Astrocyte (in vitro differentiated cells and primary cell): ENCODE measurements around the gene MAP3K10. TPM values are rescaled to one million over a fixed set of nuclear protein-coding genes. Genes with fewer than 3 reads are reported as not detected.

Experiments used
- DNase-seq: peaks from one replicate; pipeline ENCODE4 v3.0.0-alpha.2; 2010; ENCODE audit warnings: low read depth
- FAIRE-seq: peaks from 2 replicates; lab custom pipeline; 2011; peaks lifted over from hg19 to GRCh38; lab: Jason Lieb, UNC
- H2AFZ ChIP-seq: 2 replicates; pipeline ENCODE4 v1.6.0; 2012; ENCODE audit warnings: low read depth, low read length, inconsistent platforms
- H3K27ac ChIP-seq: 2 replicates; pipeline ENCODE4 v1.5.1; 2011; ENCODE audit warnings: low read depth, low read length, inconsistent platforms
- H3K27me3 ChIP-seq: 2 replicates; pipeline ENCODE4 v1.6.0; 2011; ENCODE audit warnings: low read length, inconsistent platforms; ENCODE audit not compliant: insufficient read depth
- H3K36me3 ChIP-seq: 2 replicates; pipeline ENCODE4 v1.5.1; 2011; ENCODE audit warnings: low read length, inconsistent platforms; ENCODE audit not compliant: insufficient read depth
- H3K4me1 ChIP-seq: 2 replicates; pipeline ENCODE4 v1.5.1; 2011; ENCODE audit warnings: low read length, inconsistent platforms; ENCODE audit not compliant: insufficient read depth
- H3K4me2 ChIP-seq: 2 replicates; pipeline ENCODE4 v1.6.0; 2012; ENCODE audit warnings: low read length, inconsistent platforms
- H3K4me3 ChIP-seq: 2 replicates; pipeline ENCODE4 v1.5.1; 2011; ENCODE audit warnings: low read depth, mild to moderate bottlenecking, low read length, inconsistent platforms; ENCODE audit not compliant: insufficient read depth
- H3K79me2 ChIP-seq: 2 replicates; pipeline ENCODE4 v1.6.0; 2012; ENCODE audit warnings: mild to moderate bottlenecking, low read length, inconsistent platforms; ENCODE audit not compliant: insufficient read depth
- H3K9ac ChIP-seq: 2 replicates; pipeline ENCODE4 v1.6.0; 2012; ENCODE audit warnings: mild to moderate bottlenecking, low read length, inconsistent platforms
- H3K9me3 ChIP-seq: 2 replicates; pipeline ENCODE4 v1.5.1; 2012; ENCODE audit warnings: low read depth, mild to moderate bottlenecking, low read length, inconsistent platforms; ENCODE audit not compliant: insufficient read depth
- H4K20me1 ChIP-seq: 2 replicates; pipeline ENCODE4 v1.6.0; 2012; ENCODE audit warnings: low read length, inconsistent platforms; ENCODE audit not compliant: insufficient read depth
- H3K27ac Mint-ChIP-seq: one replicate; pipeline ENCODE4 v1.8.0; 2021; ENCODE audit warnings: mild to moderate bottlenecking, mixed read lengths; ENCODE audit not compliant: unreplicated experiment
- H3K27me3 Mint-ChIP-seq: one replicate; pipeline ENCODE4 v1.8.0; 2021; ENCODE audit warnings: low read depth, mixed read lengths; ENCODE audit not compliant: unreplicated experiment
- H3K36me3 Mint-ChIP-seq: one replicate; pipeline ENCODE4 v1.8.0; 2021; ENCODE audit warnings: low read depth, mixed read lengths; ENCODE audit not compliant: unreplicated experiment
- H3K4me1 Mint-ChIP-seq: one replicate; pipeline ENCODE4 v1.8.0; 2021; ENCODE audit warnings: low read depth, mixed read lengths; ENCODE audit not compliant: unreplicated experiment
- H3K4me3 Mint-ChIP-seq: one replicate; pipeline ENCODE4 v1.8.0; 2021; ENCODE audit warnings: mild to moderate bottlenecking, moderate library complexity, mixed read lengths; ENCODE audit not compliant: unreplicated experiment
- H3K9me3 Mint-ChIP-seq: one replicate; pipeline ENCODE4 v1.8.0; 2021; ENCODE audit warnings: mild to moderate bottlenecking, mixed read lengths; ENCODE audit not compliant: unreplicated experiment
- EZH2 ChIP-seq: IDR thresholded peaks from 2 replicates; pipeline ENCODE4 v1.6.1; 2012; ENCODE audit warnings: mild to moderate bottlenecking, low read length, inconsistent platforms; ENCODE audit not compliant: insufficient read depth
- total RNA-seq: library from RNA; stranded (reverse); gene quantifications from 2 replicates; pipeline ENCODE4 v1.2.1, GENCODE V29; 2021
- TF ChIP-seq, protein P1 (sequence below): IDR thresholded peaks from 2 replicates; pipeline ENCODE4 v1.5.1; 2011; ENCODE audit warnings: low read depth, mild to moderate bottlenecking, inconsistent platforms, low read length, moderate library complexity; ENCODE audit not compliant: insufficient read depth

Gene MAP3K10
- total RNA-seq, 1 donor from 2014 or later = 17.2 TPM

DNA sequence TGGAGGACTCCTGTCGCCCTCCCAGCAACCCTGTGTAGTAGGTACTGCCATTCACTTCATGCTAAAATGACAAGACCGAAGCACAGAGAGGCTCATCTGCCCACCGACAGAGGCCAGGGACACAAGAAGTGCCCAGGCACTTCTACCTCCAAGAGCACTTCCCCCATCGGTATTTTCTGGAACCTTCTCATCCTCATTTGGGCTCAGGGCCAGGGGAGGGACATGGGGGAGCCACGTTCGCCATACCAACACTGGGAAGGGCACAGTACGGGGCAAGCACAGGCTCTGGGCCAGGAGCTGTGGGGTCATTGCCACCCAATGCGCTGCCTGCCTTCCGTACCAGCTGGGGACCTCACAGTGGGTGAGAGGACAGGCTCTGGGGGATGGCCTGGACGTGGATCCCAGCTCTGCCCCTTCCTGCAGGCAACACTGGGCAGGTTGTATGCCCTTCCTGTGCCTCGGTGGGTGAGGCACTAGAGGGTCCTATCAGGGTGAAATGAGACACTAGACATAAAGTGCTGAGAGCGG is 56.6 kb downstream of the MAP3K10 start:
- Histone ChIP-seq H3K36me3 (no peaks in the 10 kb centered on the region), H3K4me1 (no peaks in the 10 kb centered on the region), H3K9me3 (no peaks in the 10 kb centered on the region), H3K27me3 (no peaks in the 10 kb centered on the region), H3K4me2 (no peak overlapping the region), H4K20me1 (peaks cover 69% of the 10 kb centered on the region), H3K27ac (no peak overlapping the region), H2AFZ (no peak overlapping the region), H3K9ac (no peak overlapping the region), H3K79me2 (peaks cover 17% of the 10 kb centered on the region), H3K4me3 (no peak overlapping the region)
- TF ChIP-seq, protein P1, sequence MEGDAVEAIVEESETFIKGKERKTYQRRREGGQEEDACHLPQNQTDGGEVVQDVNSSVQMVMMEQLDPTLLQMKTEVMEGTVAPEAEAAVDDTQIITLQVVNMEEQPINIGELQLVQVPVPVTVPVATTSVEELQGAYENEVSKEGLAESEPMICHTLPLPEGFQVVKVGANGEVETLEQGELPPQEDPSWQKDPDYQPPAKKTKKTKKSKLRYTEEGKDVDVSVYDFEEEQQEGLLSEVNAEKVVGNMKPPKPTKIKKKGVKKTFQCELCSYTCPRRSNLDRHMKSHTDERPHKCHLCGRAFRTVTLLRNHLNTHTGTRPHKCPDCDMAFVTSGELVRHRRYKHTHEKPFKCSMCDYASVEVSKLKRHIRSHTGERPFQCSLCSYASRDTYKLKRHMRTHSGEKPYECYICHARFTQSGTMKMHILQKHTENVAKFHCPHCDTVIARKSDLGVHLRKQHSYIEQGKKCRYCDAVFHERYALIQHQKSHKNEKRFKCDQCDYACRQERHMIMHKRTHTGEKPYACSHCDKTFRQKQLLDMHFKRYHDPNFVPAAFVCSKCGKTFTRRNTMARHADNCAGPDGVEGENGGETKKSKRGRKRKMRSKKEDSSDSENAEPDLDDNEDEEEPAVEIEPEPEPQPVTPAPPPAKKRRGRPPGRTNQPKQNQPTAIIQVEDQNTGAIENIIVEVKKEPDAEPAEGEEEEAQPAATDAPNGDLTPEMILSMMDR = no peak
- Mint-ChIP-seq H3K27ac (no peak overlapping the region), H3K27me3 (no peaks in the 10 kb centered on the region), H3K36me3 (peaks cover 13% of the 10 kb centered on the region), H3K9me3 (no peaks in the 10 kb centered on the region), H3K4me1 (peaks cover 6% of the 10 kb centered on the region), H3K4me3 (no peak overlapping the region)
- DNase-seq (no peak), FAIRE-seq (no peak)

- Histone ChIP-seq H3K27me3 (no peaks in the 10 kb centered on the region), H3K9me3 (no peaks in the 10 kb centered on the region), H4K20me1 (peaks cover 71% of the 10 kb centered on the region), H3K4me3 (no peak overlapping the region), H3K4me2 (no peak overlapping the region), H3K9ac (no peak overlapping the region), H3K27ac (no peak overlapping the region), H3K36me3 (peaks cover 5% of the 10 kb centered on the region), H3K4me1 (no peaks in the 10 kb centered on the region), H2AFZ (no peak overlapping the region), H3K79me2 (peaks cover 23% of the 10 kb centered on the region)
- no peaks in the 10 kb centered on the region for H3K27me3 Mint-ChIP-seq
- no peaks in the 10 kb centered on the region for H3K9me3 Mint-ChIP-seq
- DNase-seq (no peak), FAIRE-seq (no peak)
- TF ChIP-seq, protein P1 = no peak
- no peak for TF ChIP-seq EZH2
- no peak overlapping the region for H3K27ac Mint-ChIP-seq
- H3K4me1 Mint-ChIP-seq = peaks cover 6% of the 10 kb centered on the region
- no peak overlapping the region for H3K4me3 Mint-ChIP-seq
- H3K36me3 Mint-ChIP-seq = peaks cover 13% of the 10 kb centered on the region
Measured at GRCh38 chr19:40249201-40249600, 58.0 kb downstream of the MAP3K10 start.

DNA sequence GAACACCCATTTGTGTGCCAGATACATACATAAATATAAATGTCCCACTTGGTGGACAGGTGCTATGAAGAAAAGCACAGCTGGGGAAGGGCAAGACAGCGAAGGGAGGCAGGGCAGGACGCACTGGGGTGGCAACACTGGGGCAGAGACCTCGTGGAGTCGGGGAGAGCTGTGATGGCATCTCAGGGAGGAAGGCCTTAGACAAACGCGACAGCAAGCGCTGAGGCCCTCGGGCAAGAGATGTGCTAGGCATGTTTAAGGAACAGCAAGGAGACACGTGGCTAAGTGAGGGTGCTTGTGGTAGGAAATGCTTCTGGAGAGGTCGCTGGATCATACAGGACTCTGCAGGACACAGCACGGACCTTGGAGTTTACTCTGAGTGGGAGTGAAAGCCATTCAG is 58.6 kb downstream of the MAP3K10 start:
- H3K27me3 Mint-ChIP-seq = no peaks in the 10 kb centered on the region
- H3K4me3 Mint-ChIP-seq = peak overlapping the region; percentile 2
- no peaks in the 10 kb centered on the region for H3K9me3 Mint-ChIP-seq
- peaks cover 12% of the 10 kb centered on the region for H3K36me3 Mint-ChIP-seq
- peaks cover 6% of the 10 kb centered on the region for H3K4me1 Mint-ChIP-seq
- Histone ChIP-seq H4K20me1 (peaks cover 67% of the 10 kb centered on the region), H3K4me3 (no peak overlapping the region), H3K27me3 (no peaks in the 10 kb centered on the region), H3K79me2 (peaks cover 21% of the 10 kb centered on the region), H3K4me2 (no peak overlapping the region), H3K4me1 (no peaks in the 10 kb centered on the region), H2AFZ (no peak overlapping the region), H3K9me3 (no peaks in the 10 kb centered on the region), H3K27ac (no peak overlapping the region), H3K9ac (no peak overlapping the region), H3K36me3 (peaks cover 5% of the 10 kb centered on the region)
- peak overlapping the region; percentile 13 for H3K27ac Mint-ChIP-seq
- TF ChIP-seq EZH2 = no peak
- TF ChIP-seq, protein P1 = no peak
- no peak for FAIRE-seq
- DNase-seq = no peak
